ENCODE data around the gene CASP5.

DNA sequence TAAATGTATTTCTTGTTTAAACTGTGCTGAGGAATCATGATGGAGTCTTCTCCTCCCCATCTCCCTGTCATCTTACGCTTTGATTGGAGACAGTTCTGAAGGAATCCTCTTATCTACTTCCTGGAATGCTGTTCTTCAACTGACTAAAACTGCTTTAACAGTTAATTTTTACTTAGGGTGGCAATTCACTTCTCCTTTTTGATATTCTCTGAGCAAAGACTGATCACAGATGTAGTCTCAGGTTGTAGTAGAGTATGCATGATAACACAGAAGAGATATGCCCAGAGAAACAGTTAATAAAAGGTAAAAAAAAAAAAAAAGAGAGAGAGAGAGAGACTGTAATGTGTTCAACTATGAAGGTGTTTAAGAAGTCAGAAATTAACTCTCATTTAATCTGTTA, 1.4 kb upstream of the CASP5 start:
- no peak for TF ChIP-seq EZH2 (IDR thresholded peaks at IDR 0.05; ENCODE audit: low read length, unreplicated experiment)
- TF ChIP-seq, protein P1, sequence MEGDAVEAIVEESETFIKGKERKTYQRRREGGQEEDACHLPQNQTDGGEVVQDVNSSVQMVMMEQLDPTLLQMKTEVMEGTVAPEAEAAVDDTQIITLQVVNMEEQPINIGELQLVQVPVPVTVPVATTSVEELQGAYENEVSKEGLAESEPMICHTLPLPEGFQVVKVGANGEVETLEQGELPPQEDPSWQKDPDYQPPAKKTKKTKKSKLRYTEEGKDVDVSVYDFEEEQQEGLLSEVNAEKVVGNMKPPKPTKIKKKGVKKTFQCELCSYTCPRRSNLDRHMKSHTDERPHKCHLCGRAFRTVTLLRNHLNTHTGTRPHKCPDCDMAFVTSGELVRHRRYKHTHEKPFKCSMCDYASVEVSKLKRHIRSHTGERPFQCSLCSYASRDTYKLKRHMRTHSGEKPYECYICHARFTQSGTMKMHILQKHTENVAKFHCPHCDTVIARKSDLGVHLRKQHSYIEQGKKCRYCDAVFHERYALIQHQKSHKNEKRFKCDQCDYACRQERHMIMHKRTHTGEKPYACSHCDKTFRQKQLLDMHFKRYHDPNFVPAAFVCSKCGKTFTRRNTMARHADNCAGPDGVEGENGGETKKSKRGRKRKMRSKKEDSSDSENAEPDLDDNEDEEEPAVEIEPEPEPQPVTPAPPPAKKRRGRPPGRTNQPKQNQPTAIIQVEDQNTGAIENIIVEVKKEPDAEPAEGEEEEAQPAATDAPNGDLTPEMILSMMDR (conservative IDR thresholded peaks at IDR 0.05; ENCODE audit: low read depth, low read length), result no peak
- no peak for TF ChIP-seq EZH2phosphoT487 (IDR thresholded peaks at IDR 0.05; ENCODE audit: borderline replicate concordance, low read length)
